C4-2B (cell line): ENCODE measurements around the gene RPL13.

Experiments
- CTCF ChIP-seq: fragments of 450-650 bp; conservative IDR thresholded peaks from 2 replicates; pipeline ENCODE4 v1.5.1; 2017; ENCODE audit warnings: mild to moderate bottlenecking
- ZFX ChIP-seq: fragments of 450-650 bp; IDR thresholded peaks from 2 replicates; pipeline ENCODE4 v1.6.1; 2017

- TF ChIP-seq CTCF (no peak), ZFX (no peak)
Measured at GRCh38 chr16:89598199-89598598, 37.7 kb downstream of the RPL13 start.
